D341Med (cell line): Measurements from ENCODE around the gene LFNG.

Source experiments
- DNase-seq: peaks from one replicate; pipeline ENCODE4 v3.0.0; 2012; ENCODE audit warnings: low spot score

The LFNG gene

GRCh38 chr7:2517678-2518507 lies 1.7 kb upstream of the LFNG start:
- peak; percentile 82 for DNase-seq

- no peak for DNase-seq
These were observed 846 bp upstream of the LFNG start for GRCh38 chr7:2518737-2519118.

- peak; percentile 81 for DNase-seq
These were observed 672 bp downstream of the LFNG start for GRCh38 chr7:2520131-2520760.

GRCh38 chr7:2520761-2521290 lies 1.3 kb downstream of the LFNG start:
- DNase-seq: no peak

- no peak for DNase-seq
These were observed 1.8 kb downstream of the LFNG start for GRCh38 chr7:2521341-2521745.

- DNase-seq: no peak
These were observed 2.5 kb downstream of the LFNG start for GRCh38 chr7:2521952-2522591.

- DNase-seq: no peak
These were observed 3.3 kb downstream of the LFNG start for GRCh38 chr7:2522780-2523433.

GRCh38 chr7:2523461-2523936 lies 3.9 kb downstream of the LFNG start:
- DNase-seq: no peak

- DNase-seq: no peak
These were observed 4.6 kb downstream of the LFNG start for GRCh38 chr7:2523941-2524807.

GRCh38 chr7:2524808-2525657 lies 5.5 kb downstream of the LFNG start:
- no peak for DNase-seq

GRCh38 chr7:2525658-2526630 lies 6.4 kb downstream of the LFNG start:
- DNase-seq: no peak

GRCh38 chr7:2526659-2527504 lies 7.3 kb downstream of the LFNG start:
- no peak for DNase-seq

GRCh38 chr7:2527505-2528467 lies 8.2 kb downstream of the LFNG start:
- DNase-seq: no peak

- DNase-seq: no peak
These were observed 9.0 kb downstream of the LFNG start for GRCh38 chr7:2528481-2529095.

- no peak for DNase-seq
These were observed 9.8 kb downstream of the LFNG start for GRCh38 chr7:2529161-2530070.
